ENCODE measurements around the gene MALT1.

- TF ChIP-seq CTCF (conservative IDR thresholded peaks at IDR 0.05) (no peak), EZH2 (IDR thresholded peaks at IDR 0.05; ENCODE audit: low read depth) (no peak)
These were observed 24.9 kb upstream of the MALT1 start for GRCh38 chr18:58646334-58646862.
